H1 (cell line): Measurements from ENCODE around the gene CEACAM8. TPM values are rescaled to one million over a fixed set of nuclear protein-coding genes. Genes with fewer than 3 reads are reported as not detected.

Experiments
- CTCF ChIA-PET: fragments of 300-600 bp; sonication (Branson Sonifier 250); formaldehyde crosslinking; loops from one replicate; lab custom pipeline; 2021; ENCODE audit not compliant: partially characterized antibody; lab: Charles Lee
- POLR2A ChIA-PET: fragments of 300-600 bp; sonication (Branson Sonifier 250); formaldehyde crosslinking; loops from one replicate; lab custom pipeline; 2021; ENCODE audit warnings: inconsistent platforms; ENCODE audit not compliant: partially characterized antibody; lab: Charles Lee
- DNase-seq, 2 experiments: peaks; one replicate each; pipeline versions ENCODE4 v3.0.0 to v3.0.0-alpha.2; 2010 to 2022; ENCODE audit warnings: low spot score in 2 of 2, low read depth in 1 of 2, mixed read lengths in 1 of 2
- FAIRE-seq: peaks from 2 replicates; lab custom pipeline; 2011; peaks lifted over from hg19 to GRCh38; lab: Jason Lieb, UNC
- H2AFZ ChIP-seq: 2 replicates; pipeline ENCODE4 v1.8.1; 2012; ENCODE audit warnings: low read length, inconsistent platforms
- H2AK5ac ChIP-seq: 2 replicates; pipeline ENCODE4 v1.6.1; 2013; ENCODE audit warnings: low read depth, low read length
- H2BK120ac ChIP-seq: replicated peaks from 2 replicates; pipeline ENCODE3; 2013; ENCODE audit warnings: low read depth, low read length, inconsistent platforms
- H2BK12ac ChIP-seq: 2 replicates; pipeline ENCODE4 v1.6.1; 2013; ENCODE audit warnings: low read depth, low read length
- H2BK15ac ChIP-seq: 2 replicates; pipeline ENCODE4 v1.6.1; 2013; ENCODE audit warnings: low read length
- H2BK20ac ChIP-seq: 2 replicates; pipeline ENCODE4 v1.6.1; 2013; ENCODE audit warnings: low read length
- H2BK5ac ChIP-seq: 2 replicates; pipeline ENCODE4 v1.6.1; 2013; ENCODE audit warnings: low read depth, low read length
- H3K14ac ChIP-seq: 2 replicates; pipeline ENCODE4 v1.6.1; 2013; ENCODE audit warnings: inconsistent platforms; ENCODE audit not compliant: insufficient read length
- H3K18ac ChIP-seq: 2 replicates; pipeline ENCODE4 v1.6.1; 2013; ENCODE audit warnings: low read length; ENCODE audit errors: extremely low read depth
- H3K23ac ChIP-seq: 2 replicates; pipeline ENCODE4 v1.6.1; 2013; ENCODE audit warnings: inconsistent platforms; ENCODE audit not compliant: insufficient read length
- H3K23me2 ChIP-seq: 2 replicates; pipeline ENCODE4 v1.6.1; 2013; ENCODE audit warnings: low read depth, low read length
- H3K27ac ChIP-seq: 2 replicates; pipeline ENCODE4 v1.6.1; 2011; ENCODE audit warnings: low read depth, low read length, inconsistent platforms
- H3K27me3 ChIP-seq, 4 experiments: replicated peaks in 1 of 4; 1 replicate in 1 of 4; 2 replicates in 3 of 4; pipeline versions ENCODE4 v1.6.1 to v1.8.1; 2011 to 2013; ENCODE audit warnings: low read length in 3 of 4, mild to moderate bottlenecking in 3 of 4, inconsistent platforms in 2 of 4, mixed read lengths in 2 of 4, moderate library complexity in 1 of 4; ENCODE audit not compliant: control insufficient read depth in 3 of 4, insufficient read depth in 3 of 4; ENCODE audit errors: extremely low read depth in 1 of 4
- H3K36me3 ChIP-seq, 4 experiments: 2 replicates each; pipeline versions ENCODE4 v1.6.1 to v1.8.1; 2011 to 2013; ENCODE audit warnings: mild to moderate bottlenecking in 4 of 4, low read length in 3 of 4, moderate library complexity in 2 of 4, control low read depth in 1 of 4, inconsistent platforms in 1 of 4; ENCODE audit not compliant: insufficient read depth in 4 of 4, control insufficient read depth in 2 of 4
- H3K4ac ChIP-seq: replicated peaks from 2 replicates; pipeline ENCODE3; 2013; ENCODE audit warnings: low read length, low read depth, mixed read lengths, inconsistent platforms; ENCODE audit not compliant: insufficient read length
- H3K4me1 ChIP-seq, 4 experiments: replicated peaks in 1 of 4; 1 replicate in 1 of 4; 2 replicates in 3 of 4; pipeline versions ENCODE4 v1.6.1 to v1.8.1; 2011 to 2013; ENCODE audit warnings: low read length in 3 of 4, inconsistent platforms in 2 of 4, mixed read lengths in 1 of 4; ENCODE audit not compliant: insufficient read depth in 4 of 4, control insufficient read depth in 3 of 4
- H3K4me2 ChIP-seq, 2 experiments: 2 replicates each; pipeline versions ENCODE4 v1.6.1 to v1.8.1; 2011 to 2013; ENCODE audit warnings: low read depth in 2 of 2, low read length in 2 of 2, control low read depth in 1 of 2, inconsistent platforms in 1 of 2, mild to moderate bottlenecking in 1 of 2; ENCODE audit not compliant: insufficient read depth in 1 of 2
- H3K4me3 ChIP-seq, 4 experiments: fragments of 200-600, 300-600 bp in 1 of 4; sonication (generic), shearing (Covaris generic), sonication (Bioruptor Twin) in 1 of 4; 2 replicates each; pipeline versions ENCODE4 v1.5.1 to v1.8.1; 2011 to 2016; ENCODE audit warnings: low read length in 4 of 4, low read depth in 3 of 4, control low read depth in 2 of 4, inconsistent platforms in 2 of 4, mild to moderate bottlenecking in 2 of 4, mixed read lengths in 1 of 4, moderate library complexity in 1 of 4; ENCODE audit not compliant: insufficient read depth in 2 of 4; ENCODE audit errors: extremely low read depth in 1 of 4
- H3K56ac ChIP-seq: replicated peaks from 2 replicates; pipeline ENCODE3; 2013; ENCODE audit warnings: low read depth, mild to moderate bottlenecking, mixed read lengths, low read length, inconsistent platforms; ENCODE audit not compliant: insufficient read length
- H3K79me1 ChIP-seq: 2 replicates; pipeline ENCODE4 v1.6.1; 2013; ENCODE audit warnings: low read depth, low read length, control low read depth
- H3K79me2 ChIP-seq, 2 experiments: 2 replicates each; pipeline versions ENCODE4 v1.6.1 to v1.8.1; 2012 to 2013; ENCODE audit warnings: low read length in 2 of 2, mild to moderate bottlenecking in 2 of 2, inconsistent platforms in 1 of 2; ENCODE audit not compliant: insufficient read depth in 2 of 2, control insufficient read depth in 1 of 2
- H3K9ac ChIP-seq, 4 experiments: replicated peaks in 1 of 4; 1 replicate in 1 of 4; 2 replicates in 3 of 4; pipeline versions ENCODE4 v1.6.1 to v1.8.1; 2011 to 2013; ENCODE audit warnings: low read depth in 3 of 4, low read length in 3 of 4, control low read depth in 2 of 4, mild to moderate bottlenecking in 2 of 4, moderate library complexity in 2 of 4, inconsistent platforms in 1 of 4; ENCODE audit errors: extremely low read depth in 1 of 4
- H3K9me3 ChIP-seq, 2 experiments: 2 replicates each; pipeline versions ENCODE4 v1.6.1 to v1.8.1; 2012 to 2013; ENCODE audit warnings: mild to moderate bottlenecking in 2 of 2, moderate library complexity in 2 of 2, control low read depth in 1 of 2, inconsistent platforms in 1 of 2, low read depth in 1 of 2, low read length in 1 of 2, mixed read lengths in 1 of 2; ENCODE audit not compliant: insufficient read depth in 2 of 2
- H4K20me1 ChIP-seq, 2 experiments: replicated peaks in 1 of 2; 2 replicates each; pipeline versions ENCODE3 to v1.8.1; 2011 to 2013; ENCODE audit warnings: inconsistent platforms in 2 of 2, low read length in 2 of 2, mild to moderate bottlenecking in 1 of 2; ENCODE audit not compliant: insufficient read depth in 2 of 2, control insufficient read depth in 1 of 2
- H4K5ac ChIP-seq: 2 replicates; pipeline ENCODE4 v1.6.1; 2013; ENCODE audit warnings: low read length, low read depth, mixed read lengths, inconsistent platforms; ENCODE audit not compliant: insufficient read length
- H4K8ac ChIP-seq: 2 replicates; pipeline ENCODE4 v1.8.0; 2013; ENCODE audit warnings: mild to moderate bottlenecking, moderate library complexity, low read length, inconsistent platforms; ENCODE audit not compliant: insufficient read depth; ENCODE audit errors: extremely low read depth
- H4K91ac ChIP-seq: replicated peaks from 2 replicates; pipeline ENCODE3; 2013; ENCODE audit warnings: low read length, mixed read lengths, inconsistent platforms; ENCODE audit not compliant: insufficient read length
- CBX5 ChIP-seq: fragments of 300-800, 300-1000 bp; sonication (generic); IDR thresholded peaks from 2 replicates; pipeline ENCODE4 v1.7.1; 2016; ENCODE audit warnings: antibody characterized with exemption, low read length, low read depth
- CHD2 ChIP-seq: IDR thresholded peaks from 2 replicates; pipeline ENCODE4 v1.6.1; 2012; ENCODE audit warnings: low read length, improper control_type of control experiment
- CTBP2 ChIP-seq: IDR thresholded peaks from 2 replicates; pipeline ENCODE4 v1.7.0; 2011; ENCODE audit warnings: borderline replicate concordance, mild to moderate bottlenecking, moderate library complexity, mixed read lengths, low read length; ENCODE audit not compliant: insufficient read depth, insufficient read length
- JUN ChIP-seq: IDR thresholded peaks from 2 replicates; pipeline ENCODE4 v1.6.1; 2011; ENCODE audit warnings: low read depth, mild to moderate bottlenecking, improper control_type of control experiment, low read length
- JUND ChIP-seq: IDR thresholded peaks from 2 replicates; pipeline ENCODE4 v1.6.1; 2011; ENCODE audit warnings: mild to moderate bottlenecking, improper control_type of control experiment, low read length
- KDM1A ChIP-seq: fragments of 200-600, 300-600 bp; sonication (generic); IDR thresholded peaks from 2 replicates; pipeline ENCODE4 v1.7.1; 2016; ENCODE audit warnings: mild to moderate bottlenecking, low read length, borderline replicate concordance
- SAP30 ChIP-seq: fragments of 300-600 bp; sonication (generic); IDR thresholded peaks from 2 replicates; pipeline ENCODE4 v1.7.1; 2012; ENCODE audit warnings: low read length, moderate library complexity, mild to moderate bottlenecking, inconsistent platforms; ENCODE audit not compliant: insufficient read depth, insufficient replicate concordance
- TBP ChIP-seq: IDR thresholded peaks from 2 replicates; pipeline ENCODE4 v1.6.1; 2011; ENCODE audit warnings: low read depth, low read length, improper control_type of control experiment
- WGBS, 2 experiments: shearing (Covaris generic) in 1 of 2; methylation state at CpG; one replicate each; pipeline versions ENCODE4 v1.1.6 to v1.1.7; 2013 to 2015; ENCODE audit warnings: low lambda C conversion rate in 2 of 2, mixed read lengths in 2 of 2, inconsistent platforms in 1 of 2, low coverage in 1 of 2, missing lambda C conversion rate in 1 of 2; ENCODE audit not compliant: insufficient replicate concordance in 2 of 2, insufficient coverage in 1 of 2, insufficient read length in 1 of 2; ENCODE audit errors: extremely low coverage in 1 of 2, missing lambda C conversion rate in 1 of 2; 5-methylcytosine and 5-hydroxymethylcytosine counted together
- polyA plus RNA-seq, 7 experiments: library from polyadenylated mRNA; depleted of rRNA in 3 of 7; stranded (reverse) in 5 of 7; unstranded in 2 of 7; fragments of >200 nt in 5 of 7; fragments of 200-250 nt in 2 of 7; gene quantifications; 1 replicate in 5 of 7; 2 replicates in 1 of 7; 4 replicates in 1 of 7; pipeline versions ENCODE4 v1.2.1 to v1.2.3, GENCODE V29; 2011 to 2013; ENCODE audit warnings: missing spikeins in 2 of 7, mixed read lengths in 2 of 7
- total RNA-seq: library from RNA; stranded (reverse); fragmentation: NEBNext Ultra II Directional; extraction: Animal tissue kit (Norgen Biotek cat#: 25700); gene quantifications from 2 replicates; pipeline ENCODE4 v1.2.1, GENCODE V29; 2021

The CEACAM8 gene
- total and polyA plus RNA-seq, 2 of the 8 experiments (the other 6 are each of a cell fraction or from before 2014, with no cell fraction given): not detected

GRCh38 chr19:42567567-42567966 lies 27.2 kb downstream of the CEACAM8 start:
- Histone ChIP-seq H4K8ac (no peak overlapping the region), H3K27ac (no peak overlapping the region), H3K56ac (no peak overlapping the region), H2BK15ac (no peak overlapping the region), H4K5ac (no peak overlapping the region), H2BK20ac (no peak overlapping the region), H3K14ac (no peak overlapping the region), H3K18ac (no peak overlapping the region), H3K79me1 (no peaks in the 10 kb centered on the region), H3K4me3 (no peak overlapping the region), H2AK5ac (no peak overlapping the region), H4K20me1 (no peaks in the 10 kb centered on the region), H3K4me1 (no peaks in the 10 kb centered on the region), H3K4me2 (no peak overlapping the region), H3K9me3 (no peaks in the 10 kb centered on the region), H3K36me3 (no peaks in the 10 kb centered on the region), H2BK5ac (no peak overlapping the region), H2AFZ (no peak overlapping the region), H2BK120ac (no peak overlapping the region), H3K23me2 (no peaks in the 10 kb centered on the region), H3K9ac (no peak overlapping the region), H3K79me2 (no peaks in the 10 kb centered on the region), H4K91ac (no peak overlapping the region), H3K23ac (no peak overlapping the region), H3K27me3 (no peaks in the 10 kb centered on the region), H2BK12ac (no peak overlapping the region), H3K4ac (no peak overlapping the region)
- no peak for FAIRE-seq
- no peak for TF ChIP-seq CTBP2
- no peak for TF ChIP-seq KDM1A
- TF ChIP-seq TBP: no peak
- no peak for TF ChIP-seq SAP30
- no peak for TF ChIP-seq CHD2
- TF ChIP-seq CBX5: no peak
- TF ChIP-seq JUN: no peak
- TF ChIP-seq JUND: no peak
- CTCF ChIA-PET: interaction anchor here (1.4 to 4.5 kb wide), 7 partner anchors 9 to 116 kb away, joined by 5 to 34 read pairs (median 7); no protein-coding TSS in a partner anchor
- no peak for DNase-seq
- WGBS, 2 experiments: 79% methylated on average over 4 of the region's 4 CpGs; no CpG with 5 or more reads in 1 of the 2 experiments
- POLR2A ChIA-PET: no interaction called here
